OCI-LY3 (cell line): Measurements from ENCODE around the gene JPH3.

ENCODE experiments used
- H2AFZ ChIP-seq: fragments of 200-600, 300-600 bp; shearing (Covaris generic); 2 replicates; pipeline ENCODE4 v1.6.0; 2014; ENCODE audit warnings: antibody characterized with exemption, low read depth, low read length
- H3K27ac ChIP-seq: fragments of 200-600, 300-600 bp; sonication (generic); 2 replicates; pipeline ENCODE4 v1.5.1; 2014; ENCODE audit warnings: mild to moderate bottlenecking, low read length, moderate library complexity, mixed read lengths
- H3K27me3 ChIP-seq: fragments of 200-600, 300-600 bp; sonication (generic); 2 replicates; pipeline ENCODE4 v1.6.1; 2014; ENCODE audit warnings: low read depth, low read length, mixed read lengths
- H3K36me3 ChIP-seq: fragments of 200-600, 300-600 bp; sonication (generic); replicated peaks from 2 replicates; pipeline ENCODE3; 2014; ENCODE audit warnings: low read depth, low read length, mixed read lengths
- H3K4me1 ChIP-seq: fragments of 300-600, 200-600 bp; sonication (generic); 2 replicates; pipeline ENCODE4 v1.6.1; 2014; ENCODE audit warnings: low read length, mixed read lengths
- H3K4me2 ChIP-seq: fragments of 200-600, 300-600 bp; sonication (generic); 2 replicates; pipeline ENCODE4 v1.6.1; 2014; ENCODE audit warnings: low read length, mixed read lengths
- H3K4me3 ChIP-seq: fragments of 300-600, 200-600 bp; sonication (generic); 2 replicates; pipeline ENCODE4 v1.5.1; 2014; ENCODE audit warnings: antibody characterized with exemption, mild to moderate bottlenecking, low read length, moderate library complexity
- H3K79me2 ChIP-seq: fragments of 300-600, 200-600 bp; shearing (Covaris generic); 2 replicates; pipeline ENCODE4 v1.6.1; 2014; ENCODE audit warnings: mild to moderate bottlenecking, low read length, mixed read lengths
- H3K9ac ChIP-seq: fragments of 300-600, 200-600 bp; shearing (Covaris generic); 2 replicates; pipeline ENCODE4 v1.6.0; 2014; ENCODE audit warnings: mild to moderate bottlenecking, low read length, moderate library complexity
- H3K9me3 ChIP-seq: fragments of 200-600, 300-600 bp; shearing (Covaris generic); 2 replicates; pipeline ENCODE4 v1.6.1; 2014; ENCODE audit warnings: low read length, mixed read lengths; ENCODE audit not compliant: insufficient read depth
- H4K20me1 ChIP-seq: fragments of 200-600, 300-600 bp; sonication (generic); 2 replicates; pipeline ENCODE4 v1.6.1; 2016; ENCODE audit warnings: low read length, mixed read lengths; ENCODE audit not compliant: insufficient read depth
- EZH2phosphoT487 ChIP-seq: fragments of 200-600 bp; shearing (Covaris generic); IDR thresholded peaks from 2 replicates; pipeline ENCODE4 v1.6.1; 2018; ENCODE audit warnings: antibody characterized with exemption, mixed run types, low read depth
- TF ChIP-seq, protein P1 (sequence below): fragments of 200-600, 300-600 bp; sonication (generic); IDR thresholded peaks from 2 replicates; pipeline ENCODE4 v1.5.1; 2014; ENCODE audit warnings: antibody characterized with exemption, low read length, low read depth

Gene JPH3

DNA sequence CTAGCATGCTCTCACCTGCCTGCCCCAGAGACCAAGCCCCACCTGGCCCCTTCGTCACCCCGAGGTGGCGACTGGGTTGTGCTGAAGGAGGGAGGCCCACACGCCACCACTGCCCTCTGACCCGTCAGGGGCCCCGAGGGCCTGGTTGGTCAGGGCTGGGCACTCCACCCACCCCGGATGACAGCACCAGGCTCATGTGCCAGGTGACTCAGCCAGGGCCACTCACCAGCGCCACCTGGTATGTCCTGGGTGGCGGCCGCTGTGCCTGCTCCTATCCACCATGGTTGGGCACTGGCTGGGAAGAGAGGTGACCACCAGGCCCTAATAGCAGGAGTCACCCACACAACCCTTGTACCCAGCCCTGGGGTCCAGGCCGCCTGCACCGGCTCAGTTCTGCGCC, 68.9 kb downstream of the JPH3 start:
- Histone ChIP-seq H3K4me1 (peaks cover 11% of the 10 kb centered on the region), H3K27ac (no peak overlapping the region), H2AFZ (no peak overlapping the region), H3K79me2 (no peaks in the 10 kb centered on the region), H3K27me3 (peaks cover 8% of the 10 kb centered on the region), H3K4me2 (no peak overlapping the region), H3K4me3 (no peak overlapping the region), H3K9ac (no peak overlapping the region), H3K36me3 (no peaks in the 10 kb centered on the region), H3K9me3 (no peaks in the 10 kb centered on the region), H4K20me1 (no peaks in the 10 kb centered on the region)
- TF ChIP-seq, protein P1, sequence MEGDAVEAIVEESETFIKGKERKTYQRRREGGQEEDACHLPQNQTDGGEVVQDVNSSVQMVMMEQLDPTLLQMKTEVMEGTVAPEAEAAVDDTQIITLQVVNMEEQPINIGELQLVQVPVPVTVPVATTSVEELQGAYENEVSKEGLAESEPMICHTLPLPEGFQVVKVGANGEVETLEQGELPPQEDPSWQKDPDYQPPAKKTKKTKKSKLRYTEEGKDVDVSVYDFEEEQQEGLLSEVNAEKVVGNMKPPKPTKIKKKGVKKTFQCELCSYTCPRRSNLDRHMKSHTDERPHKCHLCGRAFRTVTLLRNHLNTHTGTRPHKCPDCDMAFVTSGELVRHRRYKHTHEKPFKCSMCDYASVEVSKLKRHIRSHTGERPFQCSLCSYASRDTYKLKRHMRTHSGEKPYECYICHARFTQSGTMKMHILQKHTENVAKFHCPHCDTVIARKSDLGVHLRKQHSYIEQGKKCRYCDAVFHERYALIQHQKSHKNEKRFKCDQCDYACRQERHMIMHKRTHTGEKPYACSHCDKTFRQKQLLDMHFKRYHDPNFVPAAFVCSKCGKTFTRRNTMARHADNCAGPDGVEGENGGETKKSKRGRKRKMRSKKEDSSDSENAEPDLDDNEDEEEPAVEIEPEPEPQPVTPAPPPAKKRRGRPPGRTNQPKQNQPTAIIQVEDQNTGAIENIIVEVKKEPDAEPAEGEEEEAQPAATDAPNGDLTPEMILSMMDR: no peak
- no peak for TF ChIP-seq EZH2phosphoT487

DNA sequence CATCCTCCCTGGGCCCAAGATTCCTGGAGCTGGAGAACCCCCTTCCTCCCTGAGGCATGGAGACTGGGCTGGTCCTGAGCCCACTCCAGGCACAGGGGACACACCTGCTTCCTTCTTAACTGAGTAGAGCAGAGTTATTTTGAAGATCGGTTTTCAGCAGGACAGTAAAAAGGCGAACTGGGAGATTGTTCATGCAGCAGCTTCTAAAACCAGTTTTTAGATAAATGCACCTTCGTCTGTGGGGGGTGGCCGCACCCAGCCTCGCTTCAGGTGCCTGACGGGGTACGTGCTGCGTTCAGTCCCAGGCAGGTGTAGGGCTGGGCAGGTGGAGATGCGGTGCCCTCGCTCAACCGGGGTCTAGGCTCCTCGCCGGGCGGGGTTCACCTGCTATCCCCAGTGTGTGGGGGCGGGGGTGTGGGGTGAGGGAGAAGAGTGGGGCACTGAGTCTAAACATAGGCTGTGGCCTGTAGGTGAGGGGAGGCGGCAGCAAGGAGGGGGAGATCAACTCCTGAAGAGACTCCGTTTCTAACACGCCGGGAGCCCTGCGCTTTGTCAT, 69.5 kb downstream of the JPH3 start:
- H2AFZ ChIP-seq: no peak overlapping the region
- no peak overlapping the region for H3K4me2 ChIP-seq
- no peaks in the 10 kb centered on the region for H3K79me2 ChIP-seq
- peaks cover 8% of the 10 kb centered on the region for H3K27me3 ChIP-seq
- H3K9ac ChIP-seq: no peak overlapping the region
- H4K20me1 ChIP-seq: no peaks in the 10 kb centered on the region
- H3K27ac ChIP-seq: no peak overlapping the region
- no peaks in the 10 kb centered on the region for H3K36me3 ChIP-seq
- H3K9me3 ChIP-seq: no peaks in the 10 kb centered on the region
- H3K4me3 ChIP-seq: no peak overlapping the region
- peaks cover 11% of the 10 kb centered on the region for H3K4me1 ChIP-seq
- TF ChIP-seq, protein P1: no peak
- TF ChIP-seq EZH2phosphoT487: no peak

DNA sequence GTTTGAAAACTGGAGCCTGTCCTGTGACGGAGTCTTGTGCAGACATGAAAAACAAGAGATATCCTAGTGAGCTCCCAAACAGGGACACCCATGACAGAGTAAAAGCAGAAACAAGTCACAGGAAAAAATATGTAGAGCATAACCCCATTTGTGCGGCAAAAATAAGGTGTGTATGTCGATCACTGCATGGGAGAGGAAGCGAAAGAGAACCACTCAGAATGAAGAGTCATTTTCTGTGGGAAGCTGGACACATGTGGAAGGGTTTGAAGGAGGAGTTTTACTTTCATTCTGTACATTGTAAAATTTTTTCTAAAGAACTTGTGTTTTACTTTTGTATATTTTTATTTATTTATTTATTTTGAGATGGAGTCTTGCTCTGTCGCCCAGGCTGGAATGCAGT, 72.1 kb downstream of the JPH3 start:
- Histone ChIP-seq H3K9ac (0 out of 2 replicates have a peak overlapping the region, but pooled peaks have one; percentile 6), H3K27me3 (peaks cover 8% of the 10 kb centered on the region), H3K9me3 (no peaks in the 10 kb centered on the region), H3K4me1 (peaks cover 11% of the 10 kb centered on the region), H4K20me1 (no peaks in the 10 kb centered on the region), H2AFZ (no peak overlapping the region), H3K4me3 (peak overlapping the region; percentile 56), H3K27ac (no peak overlapping the region), H3K79me2 (no peaks in the 10 kb centered on the region), H3K4me2 (peak overlapping the region; percentile 72), H3K36me3 (no peaks in the 10 kb centered on the region)
- no peak for TF ChIP-seq EZH2phosphoT487
- TF ChIP-seq, protein P1: no peak

DNA sequence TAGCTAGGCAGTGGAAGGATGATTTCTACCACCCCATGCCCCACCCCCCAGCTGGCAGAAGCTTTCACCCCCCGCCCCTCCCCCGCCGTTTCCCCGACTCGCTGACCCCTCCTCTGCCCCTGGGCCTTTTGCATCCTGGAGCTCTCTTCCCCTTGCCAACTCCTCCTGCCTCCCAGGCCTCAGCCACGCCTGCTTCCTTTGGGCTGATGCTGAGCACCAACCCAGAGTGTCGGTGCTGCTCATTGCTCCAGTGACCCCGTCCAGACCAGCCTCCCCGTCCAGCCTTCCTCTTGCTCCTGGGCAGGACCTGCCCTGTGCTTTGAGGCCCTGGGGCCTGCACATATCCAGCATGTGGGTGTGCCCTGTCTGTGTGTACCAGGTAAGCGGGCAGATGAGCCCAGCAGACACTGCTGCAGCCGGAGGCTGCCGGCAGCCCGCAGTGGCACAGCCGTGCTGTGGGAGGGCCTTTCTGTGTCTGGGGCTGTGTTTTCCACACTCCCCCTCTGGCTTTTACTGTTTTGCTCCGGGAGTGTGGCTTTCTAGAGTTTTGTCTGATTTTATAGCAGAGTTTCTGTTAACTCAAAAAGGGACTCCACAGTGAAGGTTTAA, 72.9 kb downstream of the JPH3 start:
- TF ChIP-seq, protein P1: no peak
- TF ChIP-seq EZH2phosphoT487: no peak
- H2AFZ ChIP-seq: no peak overlapping the region
- no peak overlapping the region for H3K4me3 ChIP-seq
- no peaks in the 10 kb centered on the region for H3K9me3 ChIP-seq
- peaks cover 11% of the 10 kb centered on the region for H3K4me1 ChIP-seq
- no peaks in the 10 kb centered on the region for H3K79me2 ChIP-seq
- H3K27me3 ChIP-seq: peaks cover 8% of the 10 kb centered on the region
- no peaks in the 10 kb centered on the region for H3K36me3 ChIP-seq
- no peaks in the 10 kb centered on the region for H4K20me1 ChIP-seq
- no peak overlapping the region for H3K9ac ChIP-seq
- H3K4me2 ChIP-seq: no peak overlapping the region; the same call in 1 of the 2 replicates
- no peak overlapping the region for H3K27ac ChIP-seq
